Measurements from ENCODE around the gene ZNF618. TPM values are rescaled to one million over a fixed set of nuclear protein-coding genes. Genes with fewer than 3 reads are reported as not detected.

Gene ZNF618
- total RNA-seq, 2 experiments from 2014 or later: 0.12 to 0.33 TPM

GRCh38 chr9:114071197-114071795, 195.2 kb downstream of the ZNF618 start:
- Mint-ChIP-seq H3K4me3 (no peak overlapping the region), H3K27ac (no peak overlapping the region), H3K36me3 (no peaks in the 10 kb centered on the region), H3K4me1 (ENCODE audit: low read depth) (no peaks in the 10 kb centered on the region), H3K9me3 (no peaks in the 10 kb centered on the region), H3K27me3 (peaks cover 3% of the 10 kb centered on the region)
- ChIA-PET CTCF (interaction anchor here (1.2 to 4.6 kb wide), 3 partner anchors 12 to 219 kb away, joined by 3 to 21 read pairs (median 4); no protein-coding TSS in a partner anchor), POLR2A (no interaction called here)
- intact Hi-C loops (cut with micrococcal nuclease): no loop called here
- no peak for DNase-seq

- Mint-ChIP-seq H3K4me1 (ENCODE audit: low read depth) (no peaks in the 10 kb centered on the region), H3K4me3 (no peak overlapping the region), H3K27me3 (peaks cover 4% of the 10 kb centered on the region), H3K9me3 (no peaks in the 10 kb centered on the region), H3K27ac (no peak overlapping the region), H3K36me3 (no peaks in the 10 kb centered on the region)
- ChIA-PET POLR2A (no interaction called here), CTCF (interaction anchor here (1.3 to 4.6 kb wide), 2 partner anchors 10 to 218 kb away, joined by 4 to 21 read pairs; no protein-coding TSS in a partner anchor)
- DNase-seq: no peak
- intact Hi-C loops (cut with micrococcal nuclease): no loop called here
These were observed 196.4 kb downstream of the ZNF618 start for GRCh38 chr9:114072184-114073140.

GRCh38 chr9:114075602-114076001, 199.5 kb downstream of the ZNF618 start:
- no peak for DNase-seq
- H3K4me3 Mint-ChIP-seq: no peak overlapping the region
- intact Hi-C loops (cut with micrococcal nuclease): no loop called here
- ChIA-PET POLR2A (no interaction called here), CTCF (no interaction called here)
- no peaks in the 10 kb centered on the region for H3K9me3 Mint-ChIP-seq
- peaks cover 4% of the 10 kb centered on the region for H3K27me3 Mint-ChIP-seq
- no peak overlapping the region for H3K27ac Mint-ChIP-seq
- no peaks in the 10 kb centered on the region for H3K36me3 Mint-ChIP-seq
- no peaks in the 10 kb centered on the region for H3K4me1 Mint-ChIP-seq (ENCODE audit: low read depth)

GRCh38 chr9:114076237-114077161, 200.4 kb downstream of the ZNF618 start:
- Mint-ChIP-seq H3K27ac (no peak overlapping the region), H3K9me3 (no peaks in the 10 kb centered on the region), H3K4me3 (no peak overlapping the region), H3K36me3 (no peaks in the 10 kb centered on the region), H3K27me3 (peaks cover 4% of the 10 kb centered on the region), H3K4me1 (ENCODE audit: low read depth) (no peaks in the 10 kb centered on the region)
- no peak for DNase-seq
- ChIA-PET CTCF (interaction anchor here (1.4 to 1.9 kb wide), 2 partner anchors 79 to 214 kb away, joined by 6 to 8 read pairs; partner anchors contain the start of gene COL27A1), POLR2A (no interaction called here)
- intact Hi-C loops (cut with micrococcal nuclease): no loop called here

- Mint-ChIP-seq H3K36me3 (no peaks in the 10 kb centered on the region), H3K4me1 (ENCODE audit: low read depth) (no peaks in the 10 kb centered on the region), H3K9me3 (no peaks in the 10 kb centered on the region), H3K4me3 (no peak overlapping the region), H3K27ac (no peak overlapping the region), H3K27me3 (peaks cover 4% of the 10 kb centered on the region)
- no peak for DNase-seq
- POLR2A ChIA-PET: no interaction called here
- CTCF ChIA-PET: interaction anchor here (1.4 to 1.9 kb wide), 2 partner anchors 78 to 213 kb away, joined by 6 to 8 read pairs; partner anchors contain the start of gene COL27A1
- intact Hi-C loops (cut with micrococcal nuclease): no loop called here
These were observed 201.2 kb downstream of the ZNF618 start for GRCh38 chr9:114077162-114077837.

- H3K36me3 Mint-ChIP-seq: no peaks in the 10 kb centered on the region
- no peak within 1 kb of the TSS for H3K4me3 Mint-ChIP-seq
- intact Hi-C loops (cut with micrococcal nuclease): no loop called here
- ChIA-PET CTCF (interaction anchor here (1.4 to 1.9 kb wide), 2 partner anchors 77 to 213 kb away, joined by 6 to 8 read pairs; partner anchors contain the start of gene COL27A1), POLR2A (no interaction called here)
- DNase-seq: no peak
- no peaks in the 10 kb centered on the region for H3K4me1 Mint-ChIP-seq (ENCODE audit: low read depth)
- no peaks in the 10 kb centered on the region for H3K9me3 Mint-ChIP-seq
- H3K27me3 Mint-ChIP-seq: peaks cover 4% of the 10 kb centered on the region
- H3K27ac Mint-ChIP-seq: no peak within 1 kb of the TSS
These were observed 202.1 kb downstream of the ZNF618 start, which contains the start of gene AMBP for GRCh38 chr9:114078021-114078780. AMBP (minus strand) TSS chr9:114078300; CDS start chr9:114078209, 91 bp downstream.

GRCh38 chr9:114078781-114079156, 202.7 kb downstream of the ZNF618 start:
- peaks cover 4% of the 10 kb centered on the region for H3K27me3 Mint-ChIP-seq
- intact Hi-C loops (cut with micrococcal nuclease): no loop called here
- no peak overlapping the region for H3K27ac Mint-ChIP-seq
- H3K9me3 Mint-ChIP-seq: no peaks in the 10 kb centered on the region
- DNase-seq: no peak
- H3K4me3 Mint-ChIP-seq: no peak overlapping the region
- ChIA-PET CTCF (interaction anchor here (1.9 to 7.5 kb wide), 2 partner anchors 212 to 213 kb away, joined by 8 to 92 read pairs; no protein-coding TSS in a partner anchor), POLR2A (no interaction called here)
- no peaks in the 10 kb centered on the region for H3K4me1 Mint-ChIP-seq (ENCODE audit: low read depth)
- H3K36me3 Mint-ChIP-seq: no peaks in the 10 kb centered on the region

GRCh38 chr9:114080195-114080772, 204.2 kb downstream of the ZNF618 start:
- ChIA-PET POLR2A (no interaction called here), CTCF (interaction anchor here (0.7 to 7.5 kb wide), 2 partner anchors 28 to 212 kb away, joined by 4 to 92 read pairs; no protein-coding TSS in a partner anchor)
- H3K27me3 Mint-ChIP-seq: peaks cover 4% of the 10 kb centered on the region
- H3K9me3 Mint-ChIP-seq: no peaks in the 10 kb centered on the region
- no peak overlapping the region for H3K27ac Mint-ChIP-seq
- intact Hi-C loops (cut with micrococcal nuclease): no loop called here
- H3K4me1 Mint-ChIP-seq (ENCODE audit: low read depth): no peaks in the 10 kb centered on the region
- DNase-seq: no peak
- no peaks in the 10 kb centered on the region for H3K36me3 Mint-ChIP-seq
- H3K4me3 Mint-ChIP-seq: no peak overlapping the region

GRCh38 chr9:114080773-114081440, 204.8 kb downstream of the ZNF618 start:
- no peaks in the 10 kb centered on the region for H3K4me1 Mint-ChIP-seq (ENCODE audit: low read depth)
- no peaks in the 10 kb centered on the region for H3K9me3 Mint-ChIP-seq
- POLR2A ChIA-PET: no interaction called here
- intact Hi-C loops (cut with micrococcal nuclease): no loop called here
- no peaks in the 10 kb centered on the region for H3K36me3 Mint-ChIP-seq
- H3K4me3 Mint-ChIP-seq: no peak overlapping the region
- DNase-seq: peak; percentile 2
- H3K27ac Mint-ChIP-seq: no peak overlapping the region
- CTCF ChIA-PET: interaction anchor here (0.5 to 7.5 kb wide), 4 partner anchors 9 to 314 kb away, joined by 4 to 92 read pairs (median 30); no protein-coding TSS in a partner anchor
- peaks cover 1% of the 10 kb centered on the region for H3K27me3 Mint-ChIP-seq

- ChIA-PET POLR2A (no interaction called here), CTCF (interaction anchor here (0.5 to 7.5 kb wide), 19 partner anchors 10 to 314 kb away, joined by 3 to 92 read pairs (median 6); partner anchors contain the start of genes COL27A1 and KIF12)
- DNase-seq: no peak
- no peaks in the 10 kb centered on the region for H3K4me1 Mint-ChIP-seq (ENCODE audit: low read depth)
- H3K36me3 Mint-ChIP-seq: no peaks in the 10 kb centered on the region
- H3K27me3 Mint-ChIP-seq: peaks cover under 1% of the 10 kb centered on the region
- no peaks in the 10 kb centered on the region for H3K9me3 Mint-ChIP-seq
- H3K4me3 Mint-ChIP-seq: no peak overlapping the region
- no peak overlapping the region for H3K27ac Mint-ChIP-seq
- intact Hi-C loops (cut with micrococcal nuclease): loop anchor here (1.0 kb wide), 2 partner anchors 210 to 224 kb away; no protein-coding TSS in a partner anchor
These were observed 205.4 kb downstream of the ZNF618 start for GRCh38 chr9:114081441-114082016.

Data from activated CD4-positive, alpha-beta memory T cell treated with anti-CD3 and anti-CD28 coated beads for 36 hours (primary cell).